Transverse colon (tissue), 4 donors: ENCODE data around the gene ZNF503. TPM values are rescaled to one million over a fixed set of nuclear protein-coding genes. Genes with fewer than 3 reads are reported as not detected.

Experiments
- DNase-seq: peaks from one replicate; pipeline ENCODE4 v3.0.0-alpha.2; 2019
- H3K27ac ChIP-seq, 4 donors: fragments of 200-600 bp; sonication (generic); 2 replicates each; pipeline ENCODE4 v1.5.1; 2016 to 2018; ENCODE audit warnings: inconsistent platforms in 4 of 4
- H3K27me3 ChIP-seq: fragments of 200-600 bp; sonication (generic); 2 replicates; pipeline ENCODE4 v1.5.1; 2017; ENCODE audit warnings: inconsistent platforms
- H3K36me3 ChIP-seq, 4 donors: fragments of 200-600 bp; sonication (generic); 2 replicates each; pipeline ENCODE4 v1.5.1; 2017 to 2019; ENCODE audit warnings: inconsistent platforms in 4 of 4
- H3K4me1 ChIP-seq, 4 donors: fragments of 200-600 bp; sonication (generic); 2 replicates each; pipeline ENCODE4 v1.5.1; 2017 to 2020; ENCODE audit warnings: inconsistent platforms in 4 of 4
- H3K4me3 ChIP-seq, 4 donors: fragments of 200-600 bp; sonication (generic); 1 replicate in 1 of 4; 2 replicates in 3 of 4; pipeline versions ENCODE4 v1.5.1 to v1.6.1; 2017 to 2019; ENCODE audit warnings: inconsistent platforms in 4 of 4
- H3K9me3 ChIP-seq, 2 donors: fragments of 200-600 bp; sonication (generic); 2 replicates each; pipeline ENCODE4 v1.5.1; 2017 to 2019; ENCODE audit warnings: inconsistent platforms in 2 of 2
- CTCF ChIP-seq, 5 experiments: fragments of 200-600 bp in 3 of 5; fragments of 450-650 bp in 2 of 5; sonication (generic) in 3 of 5; IDR thresholded peaks; 1 replicate in 2 of 5; 2 replicates in 3 of 5; pipeline ENCODE4 v1.5.1; 2016 to 2017; ENCODE audit warnings: antibody characterized with exemption in 5 of 5, inconsistent platforms in 3 of 5, mild to moderate bottlenecking in 2 of 5, moderate library complexity in 1 of 5
- EP300 ChIP-seq: sonication (generic); formaldehyde crosslinking; IDR thresholded peaks from one replicate; pipeline ENCODE4 v1.6.1; 2017; ENCODE audit warnings: antibody characterized with exemption, low read depth
- POLR2A ChIP-seq: fragments of 450-650 bp; IDR thresholded peaks from one replicate; pipeline ENCODE4 v1.6.1; 2016; ENCODE audit warnings: antibody characterized with exemption, mild to moderate bottlenecking, moderate library complexity
- POLR2AphosphoS5 ChIP-seq, 3 donors: sonication (generic); formaldehyde crosslinking; IDR thresholded peaks; one replicate each; pipeline ENCODE4 v1.6.1; 2016; ENCODE audit warnings: antibody characterized with exemption in 3 of 3
- WGBS, 2 donors: methylation state at CpG; one replicate each; pipeline ENCODE4 v1.1.5; 2018; ENCODE audit warnings: low coverage in 1 of 2; 5-methylcytosine and 5-hydroxymethylcytosine counted together
- in situ Hi-C, 4 donors: fragments of 200-750 bp; cut with MboI; loops; one replicate each; pipeline versions ENCODE4 v1.15.0 to v1.15.1; 2017; ENCODE audit warnings: low sequenced_read_pairs in 3 of 4, low pct_ligation_motif_present in 1 of 4, low pct_unique_long_range_greater_than_20kb in 1 of 4
- intact Hi-C: fragments of 100-400 bp; cut with DNase I; formaldehyde crosslinking; loops from one replicate; pipeline ENCODE4 v1.15.1; 2023; ENCODE audit warnings: low total_unique reads
- total RNA-seq, 4 donors: library from RNA; depleted of rRNA; stranded (reverse); fragments of >200 nt; gene quantifications; one replicate each; pipeline ENCODE4 v1.1.0, GENCODE V29; 2016

The ZNF503 gene
- total RNA-seq, 4 donors from 2014 or later, result 3.0 to 17.9 (median 7.2) TPM

GRCh38 chr10:75431180-75432111 is 29.9 kb upstream of the ZNF503 start, which contains the start of gene LRMDA:
LRMDA (plus strand) TSS chr10:75431624.
- peak; percentile 42 for DNase-seq
- Histone ChIP-seq H3K4me1 (peaks cover 3 to 34% (median 13%) of the 10 kb centered on the region in 4 donors), H3K9me3 (no peaks in the 10 kb centered on the region), H3K36me3 (no peaks in the 10 kb centered on the region), H3K27me3 (no peaks in the 10 kb centered on the region), H3K4me3 (peak within 1 kb of the TSS; percentile 46 to 69 (median 63)), H3K27ac (peak within 1 kb of the TSS; percentile 52 to 72 (median 67))
- WGBS, 2 donors, result 7% methylated on average over 77 of the region's 82 CpGs; no CpG with 5 or more reads in 1 of the 2 donors
- TF ChIP-seq EP300 (no peak), POLR2A (no peak), CTCF (IDR thresholded peaks at IDR 0.05) (no peak), POLR2AphosphoS5 (IDR thresholded peaks at IDR 0.05) (no peak)
- intact Hi-C loops (no loop called here), in situ Hi-C loops (no loop called here)

GRCh38 chr10:75430000-75430763 is 28.6 kb upstream of the ZNF503 start:
- in situ Hi-C loops (no loop called here), intact Hi-C loops (no loop called here)
- TF ChIP-seq POLR2AphosphoS5 (IDR thresholded peaks at IDR 0.05) (no peak), CTCF (IDR thresholded peaks at IDR 0.05) (no peak), POLR2A (no peak), EP300 (no peak)
- DNase-seq, result peak; percentile 43
- Histone ChIP-seq H3K27me3 (no peaks in the 10 kb centered on the region), H3K4me1 (peaks cover 3 to 34% (median 13%) of the 10 kb centered on the region in 4 donors), H3K27ac (peak overlapping the region; percentile 30 to 72 (median 58)), H3K9me3 (no peaks in the 10 kb centered on the region), H3K36me3 (no peaks in the 10 kb centered on the region), H3K4me3 (no peak overlapping the region)
- WGBS, 2 donors, result 23 to 27% methylated on average over 2 to 9 of the region's 9 CpGs

- in situ Hi-C loops (no loop called here), intact Hi-C loops (no loop called here)
- H3K27ac ChIP-seq, result no peak overlapping the region
- no peaks in the 10 kb centered on the region for H3K36me3 ChIP-seq
- no peak for TF ChIP-seq CTCF (IDR thresholded peaks at IDR 0.05)
- no peak for TF ChIP-seq POLR2A
- no peak for TF ChIP-seq EP300
- no peak for TF ChIP-seq POLR2AphosphoS5 (IDR thresholded peaks at IDR 0.05)
- no peak overlapping the region for H3K4me3 ChIP-seq
- H3K9me3 ChIP-seq, result no peaks in the 10 kb centered on the region
- H3K27me3 ChIP-seq, result no peaks in the 10 kb centered on the region
- DNase-seq, result no peak
- peaks cover 3 to 34% (median 13%) of the 10 kb centered on the region in 4 donors for H3K4me1 ChIP-seq
- WGBS, 2 donors, result 53 to 83% methylated on average over 2 to 5 of the region's 5 CpGs
These were observed 27.7 kb upstream of the ZNF503 start for GRCh38 chr10:75429159-75429827.
